Effector CD4-positive, alpha-beta T cell (primary cell): ENCODE results near the gene PCGF3.
A peak's percentile ranks its signal among the peaks of the same experiment; 100 is the strongest.
"Not testable (repeated sequence)": the region's sequence is repeated elsewhere in the genome, so short reads cannot be mapped to it uniquely, and the experiment has no call there.

ENCODE experiments used
- DNase-seq: peaks from one replicate; pipeline ENCODE4 v3.0.0-alpha.2; 2020

The PCGF3 gene

DNA sequence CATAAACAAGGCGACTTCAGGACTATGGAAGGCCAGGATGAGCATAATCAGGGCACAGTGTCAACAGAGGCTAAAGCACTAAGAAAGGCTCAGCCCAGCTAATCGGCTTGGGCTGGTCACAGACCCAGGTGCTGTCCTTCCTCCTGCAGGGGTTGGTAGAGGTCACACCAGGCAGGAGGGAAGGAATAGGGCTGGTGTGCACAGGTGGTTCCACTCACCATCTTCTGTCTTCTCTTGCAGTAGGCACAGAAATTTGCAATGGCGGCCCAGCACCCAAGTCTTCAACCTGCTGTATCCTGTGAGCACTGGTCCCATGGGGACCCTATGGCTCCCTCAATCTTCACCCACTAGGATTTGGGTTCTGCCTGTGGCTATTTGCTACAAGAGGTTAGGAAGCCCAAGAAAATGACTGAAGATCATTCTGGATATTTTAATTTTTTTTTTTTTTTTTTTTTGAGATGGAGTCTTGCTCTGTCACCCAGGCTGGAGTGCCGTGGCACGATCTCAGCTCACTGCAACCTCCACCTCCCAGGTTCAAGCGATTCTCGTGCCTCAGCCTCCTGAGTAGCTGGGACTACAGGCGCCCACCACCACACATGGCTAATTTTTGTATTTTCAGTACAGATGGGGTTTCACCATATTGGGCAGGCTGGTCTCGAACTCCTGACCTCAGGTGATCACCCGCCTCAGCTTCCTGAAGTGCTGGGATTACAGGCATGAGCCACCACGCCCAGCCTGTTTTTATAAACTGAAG is 35.6 kb upstream of the PCGF3 start:
- not testable (repeated sequence) for DNase-seq

- no peak for DNase-seq
Measured at GRCh38 chr4:671769-672168, 33.9 kb upstream of the PCGF3 start.

DNA sequence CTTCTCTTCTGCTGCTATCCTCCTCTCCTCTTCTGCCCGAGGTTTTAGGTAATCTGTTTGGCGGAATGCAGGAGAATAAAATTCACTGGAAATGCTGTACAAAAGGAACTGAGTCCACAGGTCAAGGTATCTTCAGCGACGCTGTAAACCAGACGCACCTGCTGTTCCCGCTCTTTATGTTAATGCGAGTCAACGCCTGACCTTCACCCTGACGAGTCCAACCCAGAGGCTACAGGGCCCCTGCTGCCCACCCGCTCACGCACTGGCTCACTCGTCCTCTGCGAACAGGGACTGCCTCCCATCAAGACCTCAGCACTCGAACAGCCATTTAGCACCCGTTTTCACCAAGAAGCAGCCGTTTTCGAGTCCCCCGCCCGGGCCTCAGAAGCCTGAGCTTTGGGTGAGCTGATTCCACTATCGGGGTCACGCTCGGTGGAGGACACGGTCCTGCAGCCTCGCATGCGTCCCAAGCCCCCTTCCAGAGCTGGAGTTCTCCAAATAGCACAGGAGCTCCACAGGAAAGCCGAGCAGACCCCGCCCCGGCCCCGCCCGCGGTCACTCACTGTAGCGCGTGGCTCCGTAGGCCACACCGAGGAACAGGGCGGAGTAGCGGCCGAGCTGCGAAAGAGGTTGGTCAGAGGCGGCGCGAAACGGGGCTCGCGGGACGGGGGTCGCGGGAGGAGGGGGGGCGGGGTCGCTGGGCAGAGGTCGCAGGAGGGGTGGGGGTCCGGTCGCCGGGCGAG is 32.1 kb upstream of the PCGF3 start:
- no peak for DNase-seq

- DNase-seq: peak; percentile 99
Measured at GRCh38 chr4:674172-675035, 31.2 kb upstream of the PCGF3 start, which contains the start of the genes ATP5ME and MYL5. Gene ATP5ME (minus strand): TSS chr4:674276. CDS start chr4:674247, 29 bp downstream. Gene MYL5 (plus strand): TSS chr4:674542. CDS start chr4:678027, 3,485 bp downstream.

- no peak for DNase-seq
Measured at GRCh38 chr4:675036-675882, 30.4 kb upstream of the PCGF3 start.

- DNase-seq: no peak
Measured at GRCh38 chr4:675980-676870, 29.4 kb upstream of the PCGF3 start.

- DNase-seq: no peak
Measured at GRCh38 chr4:676871-677235, 28.8 kb upstream of the PCGF3 start.

- no peak for DNase-seq
Measured at GRCh38 chr4:677431-678293, 28.0 kb upstream of the PCGF3 start.

DNA sequence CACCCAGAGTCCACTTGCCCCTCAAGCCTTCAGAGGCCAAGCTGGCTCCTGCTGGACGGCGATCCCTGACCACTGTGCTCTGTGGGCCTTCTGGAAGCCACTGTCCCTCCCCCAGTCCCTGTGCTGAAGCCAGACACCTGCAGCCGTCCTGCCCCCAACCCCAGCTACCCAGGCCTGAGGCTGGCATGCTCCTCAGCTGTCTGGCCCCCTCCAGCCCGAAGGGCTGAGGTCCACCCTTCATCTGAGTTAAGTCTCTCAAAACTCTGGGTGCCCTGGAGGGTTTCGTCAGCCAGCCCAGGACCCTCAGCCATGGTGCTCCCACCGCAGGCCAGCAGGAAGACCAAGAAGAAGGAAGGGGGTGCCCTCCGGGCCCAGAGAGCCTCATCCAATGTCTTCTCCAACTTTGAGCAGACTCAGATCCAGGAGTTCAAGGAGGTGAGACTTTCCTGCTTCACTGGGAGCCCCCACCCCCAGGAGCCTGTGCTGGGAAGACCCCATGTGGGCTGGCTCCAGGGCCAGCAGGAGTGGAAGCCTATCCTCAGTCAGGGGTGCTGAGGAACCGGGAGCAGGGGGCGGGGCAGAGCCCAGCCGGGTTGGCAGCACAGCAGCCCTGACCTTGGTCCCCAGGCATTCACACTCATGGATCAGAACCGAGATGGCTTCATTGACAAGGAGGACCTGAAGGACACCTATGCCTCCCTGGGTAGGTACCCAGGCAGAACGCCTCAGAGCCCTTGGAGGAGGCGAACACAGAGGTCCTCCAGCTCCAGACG is 27.1 kb upstream of the PCGF3 start:
- no peak for DNase-seq

GRCh38 chr4:679104-679481 is 26.5 kb upstream of the PCGF3 start:
- no peak for DNase-seq

GRCh38 chr4:679629-680028 is 26.0 kb upstream of the PCGF3 start:
- DNase-seq: no peak

- no peak for DNase-seq
Measured at GRCh38 chr4:680091-680490, 25.5 kb upstream of the PCGF3 start.

- DNase-seq: no peak
Measured at GRCh38 chr4:680551-680927, 25.1 kb upstream of the PCGF3 start.

DNA sequence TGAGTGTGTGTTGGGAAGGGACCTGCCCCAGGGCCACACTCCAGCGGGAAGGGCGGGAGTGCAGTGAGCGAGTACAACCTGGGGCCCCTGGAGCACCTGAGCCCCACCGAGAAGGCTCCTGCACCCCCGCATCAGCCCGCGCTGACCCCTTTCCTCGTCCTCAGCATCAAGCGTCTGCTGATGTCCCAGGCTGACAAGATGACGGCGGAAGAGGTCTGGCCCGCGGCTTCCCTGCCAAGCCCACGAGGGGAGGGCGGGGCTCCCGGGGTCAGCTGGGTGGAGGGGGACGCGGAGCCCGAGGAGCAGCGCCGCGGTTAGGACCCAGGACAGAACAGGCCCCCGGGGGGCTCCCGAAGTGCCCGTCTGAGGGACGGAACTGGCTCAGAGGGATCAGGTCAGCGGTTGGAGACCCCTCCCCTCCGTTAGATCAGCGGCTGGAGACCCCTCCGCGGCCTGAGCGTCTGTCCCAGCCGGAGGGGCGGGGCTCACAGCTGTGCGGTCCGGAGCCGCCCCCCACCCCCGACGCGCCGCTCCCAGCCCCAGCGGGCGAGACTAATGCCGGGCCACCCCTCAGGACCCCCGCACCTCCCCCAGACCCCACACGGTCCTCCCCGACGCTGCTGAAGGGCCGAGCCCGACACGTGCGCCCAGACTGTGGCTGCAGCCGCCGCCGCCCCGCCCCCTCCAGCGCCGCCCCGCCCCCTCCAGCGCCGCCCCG is 24.5 kb upstream of the PCGF3 start:
- no peak for DNase-seq

- DNase-seq: no peak
Measured at GRCh38 chr4:681736-682451, 23.7 kb upstream of the PCGF3 start.

- no peak for DNase-seq
Measured at GRCh38 chr4:682490-683172, 23.0 kb upstream of the PCGF3 start.

DNA sequence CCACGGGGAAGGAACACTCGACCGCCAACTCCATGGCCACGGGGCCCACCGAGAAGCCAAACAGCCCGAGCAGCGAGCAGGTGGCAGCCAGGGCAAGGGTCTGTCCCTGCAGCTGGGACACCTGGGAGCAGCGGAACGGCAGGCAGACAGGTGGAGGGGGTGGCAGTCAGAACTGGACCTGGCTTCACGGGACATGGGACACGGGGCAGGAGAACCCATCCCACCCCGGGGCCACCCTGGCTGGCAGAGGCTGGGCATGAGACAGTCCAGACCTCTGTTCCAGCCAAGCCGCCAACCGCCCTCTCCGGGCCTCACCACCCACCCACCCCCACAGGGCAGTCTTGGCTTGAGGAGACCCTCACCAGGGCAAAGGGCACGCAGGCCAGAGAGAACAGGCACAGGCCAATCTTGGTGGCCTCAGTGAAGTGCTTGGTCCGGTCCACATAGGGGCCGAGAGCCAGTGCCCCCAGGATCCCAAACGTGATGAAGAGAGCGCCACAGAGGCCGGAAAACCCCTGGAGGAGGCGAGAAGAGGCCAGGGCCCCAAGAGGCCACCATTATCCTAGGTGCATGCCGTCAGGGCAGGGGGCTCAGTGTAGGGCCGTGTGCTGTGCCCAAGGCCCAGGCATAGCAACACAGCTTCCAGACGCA is 22.3 kb upstream of the PCGF3 start:
- no peak for DNase-seq
